Measurements from ENCODE around the gene CPEB3.
"Not testable (repeated sequence)": the region's sequence is repeated elsewhere in the genome, so short reads cannot be mapped to it uniquely, and the experiment has no call there.

Gene CPEB3

DNA sequence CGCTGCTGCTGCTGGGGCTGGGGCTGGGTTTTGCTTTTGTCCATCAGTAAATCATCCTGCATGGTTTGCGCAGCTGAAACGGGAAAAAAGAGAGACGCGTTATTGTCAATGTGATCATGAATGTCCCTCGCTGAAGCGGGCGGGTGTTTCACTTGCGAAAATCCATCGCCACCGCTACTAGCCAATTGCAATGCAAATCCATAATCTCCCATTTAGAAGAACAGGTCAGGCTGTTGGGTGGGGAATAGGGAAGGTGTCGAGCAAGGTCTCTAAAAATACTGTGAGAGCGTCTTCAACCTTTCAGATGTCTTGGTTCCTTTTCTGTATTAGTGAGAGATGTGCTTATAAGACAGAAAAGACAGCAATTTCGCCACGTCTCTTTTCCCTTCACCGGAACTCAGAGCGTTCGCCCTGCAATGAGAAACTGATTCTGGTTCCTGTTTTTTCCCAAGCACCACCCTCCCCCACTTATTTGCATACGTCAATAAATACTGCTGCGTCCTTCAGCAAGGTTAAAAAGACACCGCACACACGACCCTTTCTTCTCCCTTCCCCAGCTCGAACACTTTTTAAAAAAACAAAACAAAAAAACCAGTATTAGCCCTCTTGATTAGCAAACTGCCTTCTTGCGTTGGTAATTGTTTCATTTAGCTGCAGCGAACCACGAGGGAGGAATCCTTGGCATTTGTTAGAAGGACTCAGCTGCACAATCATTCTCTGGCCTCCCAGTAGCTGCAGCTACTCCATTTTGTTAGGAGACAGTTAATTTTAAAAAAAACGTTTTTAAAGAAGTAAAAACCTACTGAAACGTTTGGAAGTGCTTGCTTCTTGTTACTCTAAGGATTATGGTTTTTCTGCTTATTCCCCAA is 50.4 kb downstream of the CPEB3 start:
- Mint-ChIP-seq H3K4me3 (peak overlapping the region; percentile 90), H3K27ac (no peak overlapping the region), H3K4me1 (peaks cover 49% of the 10 kb centered on the region), H3K9me3 (no peaks in the 10 kb centered on the region), H3K36me3 (peaks cover 3% of the 10 kb centered on the region), H3K27me3 (no peaks in the 10 kb centered on the region)

DNA sequence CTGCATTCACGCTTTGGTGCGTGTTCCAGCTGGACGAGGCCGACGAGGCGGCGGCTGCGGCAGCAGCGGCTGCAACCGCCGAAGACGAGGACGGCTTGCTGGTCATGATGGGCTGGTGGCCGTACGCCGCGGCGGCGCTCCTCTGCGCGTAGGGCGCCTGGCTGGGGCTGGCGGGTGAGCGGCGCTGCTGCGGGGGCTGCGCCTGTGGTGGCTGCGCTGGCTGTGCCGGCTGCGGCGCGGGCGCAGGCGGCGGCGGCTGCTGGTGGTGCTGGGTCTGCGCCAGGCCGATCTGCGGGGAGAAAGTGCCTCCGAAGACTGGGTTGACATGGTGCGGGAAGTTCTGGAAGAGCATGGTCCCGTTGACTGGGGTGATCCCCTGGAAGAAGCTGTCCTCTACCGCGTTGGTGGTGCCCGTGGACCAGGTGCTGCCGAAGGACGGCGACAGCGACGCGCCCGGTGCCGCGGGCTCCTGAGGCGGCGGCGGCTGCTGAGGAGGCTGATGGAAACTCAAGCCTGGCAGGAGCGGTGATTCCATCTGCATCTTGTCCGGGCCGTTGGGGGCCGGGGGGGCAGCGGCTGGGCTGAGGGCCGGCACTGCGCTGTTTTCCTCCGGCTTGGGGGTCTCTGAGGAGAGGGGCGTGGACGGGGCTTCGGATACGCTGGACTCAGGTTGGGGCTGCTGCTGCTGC is 51.1 kb downstream of the CPEB3 start:
- H3K9me3 Mint-ChIP-seq = no peaks in the 10 kb centered on the region
- H3K4me3 Mint-ChIP-seq = peak overlapping the region; percentile 90
- peaks cover 49% of the 10 kb centered on the region for H3K4me1 Mint-ChIP-seq
- H3K36me3 Mint-ChIP-seq = peaks cover 3% of the 10 kb centered on the region
- no peaks in the 10 kb centered on the region for H3K27me3 Mint-ChIP-seq
- no peak overlapping the region for H3K27ac Mint-ChIP-seq

DNA sequence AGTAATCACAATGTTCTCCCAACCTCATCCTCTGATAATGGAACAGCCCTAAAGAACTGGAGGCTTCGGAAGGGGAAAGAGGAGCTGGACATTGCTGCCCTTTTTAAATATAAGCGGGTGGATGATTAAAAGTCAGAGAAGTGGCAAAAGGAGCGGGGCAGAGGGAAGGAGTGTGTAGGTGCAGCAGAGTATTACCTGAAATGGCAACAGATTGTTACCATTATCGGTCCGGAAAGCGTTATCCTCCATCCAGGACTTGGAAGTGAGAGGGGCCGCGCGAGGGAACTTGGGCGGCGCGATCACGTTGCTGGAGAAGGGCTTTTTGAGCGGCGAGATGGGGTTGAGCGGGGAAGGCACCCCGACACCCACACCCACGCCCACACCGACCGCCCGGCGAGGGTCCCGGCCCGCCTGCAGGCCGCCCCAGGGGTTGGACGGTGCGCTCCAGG is 51.7 kb downstream of the CPEB3 start:
- Mint-ChIP-seq H3K27me3 (no peaks in the 10 kb centered on the region), H3K36me3 (peaks cover 3% of the 10 kb centered on the region), H3K4me1 (peaks cover 49% of the 10 kb centered on the region), H3K27ac (peak overlapping the region; percentile 56), H3K4me3 (peak overlapping the region; percentile 85), H3K9me3 (no peaks in the 10 kb centered on the region)

DNA sequence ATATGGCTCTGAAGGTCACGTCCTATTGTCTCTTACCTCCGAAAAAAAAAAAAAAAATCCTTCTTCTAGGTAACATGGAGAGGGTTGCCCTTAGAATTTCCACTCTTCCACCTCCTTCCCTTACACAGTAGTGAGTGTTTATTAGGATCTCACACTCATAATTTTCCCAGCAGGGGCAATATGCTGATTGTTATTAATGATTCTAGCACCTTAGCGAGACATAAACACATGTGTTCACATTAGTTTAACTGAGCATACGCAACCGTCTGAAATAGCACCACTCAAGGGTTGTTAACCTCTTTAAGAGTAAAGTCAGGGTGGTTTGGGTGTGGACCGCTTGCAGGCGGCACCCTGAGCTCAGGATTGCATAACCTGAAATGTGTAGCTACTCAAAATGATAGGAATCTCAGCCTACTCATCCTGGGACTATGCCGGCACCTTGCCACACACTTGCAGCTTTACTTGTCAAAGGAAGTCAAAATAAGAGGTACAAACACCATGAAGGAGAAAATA is 52.2 kb downstream of the CPEB3 start:
- Mint-ChIP-seq H3K4me1 (peaks cover 48% of the 10 kb centered on the region), H3K27me3 (no peaks in the 10 kb centered on the region), H3K9me3 (no peaks in the 10 kb centered on the region), H3K27ac (peak overlapping the region; percentile 56), H3K4me3 (peak overlapping the region; percentile 85), H3K36me3 (peaks cover 3% of the 10 kb centered on the region)

DNA sequence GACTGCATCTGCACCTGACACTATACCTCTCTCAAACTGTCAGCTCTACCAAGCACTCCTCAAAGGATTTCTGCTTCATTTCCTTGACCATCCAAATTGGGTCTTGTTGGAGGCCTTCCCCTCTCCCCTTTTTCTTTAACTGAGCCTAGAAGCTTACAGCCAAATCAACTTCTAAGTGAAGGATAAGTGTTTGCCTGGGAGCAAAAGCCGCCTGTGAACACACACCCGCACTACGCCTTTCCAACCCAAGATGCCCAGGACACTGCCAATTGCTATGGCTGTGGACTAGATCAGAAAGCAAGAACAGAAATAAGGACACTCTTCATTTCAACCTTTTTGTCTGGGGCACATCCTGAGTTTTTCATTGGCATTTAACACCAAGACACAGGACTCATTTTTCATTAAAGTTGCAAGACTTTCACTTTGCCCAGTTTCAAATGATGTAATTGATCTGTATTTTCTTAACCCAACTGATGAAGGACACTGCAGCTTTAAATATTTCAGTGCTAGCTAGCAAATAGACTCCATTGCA is 52.8 kb downstream of the CPEB3 start:
- Mint-ChIP-seq H3K4me1 (peaks cover 43% of the 10 kb centered on the region), H3K27ac (no peak overlapping the region), H3K36me3 (peaks cover 3% of the 10 kb centered on the region), H3K4me3 (no peak overlapping the region), H3K9me3 (no peaks in the 10 kb centered on the region), H3K27me3 (no peaks in the 10 kb centered on the region)

DNA sequence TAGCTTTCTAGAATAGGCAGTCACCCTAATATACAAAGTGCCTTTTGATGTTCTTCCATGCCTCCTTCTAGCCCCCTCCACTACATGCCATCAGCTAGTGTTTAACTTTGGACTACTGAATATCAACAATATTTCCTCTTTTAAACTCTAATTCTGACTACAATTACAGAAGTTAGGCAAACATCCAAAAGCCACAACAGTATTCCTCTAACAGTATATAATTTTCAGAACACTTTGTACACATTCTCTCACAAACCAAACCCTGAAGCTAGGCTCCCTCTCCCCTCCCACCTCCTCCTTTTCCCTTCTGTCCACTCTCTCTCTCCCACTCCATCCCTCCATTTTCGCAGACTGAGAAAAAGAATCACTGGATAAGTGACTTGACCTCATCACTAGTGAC is 59.7 kb downstream of the CPEB3 start:
- no peaks in the 10 kb centered on the region for H3K9me3 Mint-ChIP-seq
- no peaks in the 10 kb centered on the region for H3K27me3 Mint-ChIP-seq
- peaks cover 2% of the 10 kb centered on the region for H3K36me3 Mint-ChIP-seq
- no peaks in the 10 kb centered on the region for H3K4me1 Mint-ChIP-seq
- H3K27ac Mint-ChIP-seq = no peak overlapping the region
- no peak overlapping the region for H3K4me3 Mint-ChIP-seq

DNA sequence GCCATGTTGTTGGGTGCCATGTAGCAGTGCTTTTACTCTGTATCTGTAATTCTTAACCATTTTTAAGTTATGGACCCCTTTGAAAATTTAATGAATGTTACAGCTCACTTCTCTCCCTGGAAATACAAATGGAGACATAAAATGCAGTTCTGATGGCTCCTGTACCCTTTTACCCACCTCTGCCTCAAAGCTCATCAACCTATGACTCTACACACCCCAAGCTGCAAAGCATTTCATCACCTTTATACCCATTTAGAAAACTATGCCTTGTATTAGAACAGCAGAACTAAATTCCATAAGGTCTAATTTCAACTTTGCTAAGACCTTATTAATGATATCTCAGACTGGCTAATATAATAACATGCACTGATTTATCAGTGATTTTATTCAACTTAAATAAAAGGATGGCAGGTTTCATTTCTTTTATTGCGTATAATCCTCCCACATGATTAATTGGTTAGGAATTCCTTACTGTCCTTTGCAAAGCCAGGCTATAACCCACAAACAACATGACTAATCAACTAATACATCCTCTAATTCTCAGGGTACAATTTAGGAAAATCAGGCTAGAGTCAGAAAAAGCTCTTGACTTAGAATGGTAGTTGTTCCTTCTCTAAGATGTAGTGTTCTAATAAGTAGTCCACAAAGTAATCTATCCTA is 68.1 kb downstream of the CPEB3 start:
- Mint-ChIP-seq H3K36me3 (peaks cover 4% of the 10 kb centered on the region), H3K27me3 (no peaks in the 10 kb centered on the region), H3K4me3 (no peak overlapping the region), H3K4me1 (no peaks in the 10 kb centered on the region), H3K27ac (no peak overlapping the region), H3K9me3 (no peaks in the 10 kb centered on the region)

DNA sequence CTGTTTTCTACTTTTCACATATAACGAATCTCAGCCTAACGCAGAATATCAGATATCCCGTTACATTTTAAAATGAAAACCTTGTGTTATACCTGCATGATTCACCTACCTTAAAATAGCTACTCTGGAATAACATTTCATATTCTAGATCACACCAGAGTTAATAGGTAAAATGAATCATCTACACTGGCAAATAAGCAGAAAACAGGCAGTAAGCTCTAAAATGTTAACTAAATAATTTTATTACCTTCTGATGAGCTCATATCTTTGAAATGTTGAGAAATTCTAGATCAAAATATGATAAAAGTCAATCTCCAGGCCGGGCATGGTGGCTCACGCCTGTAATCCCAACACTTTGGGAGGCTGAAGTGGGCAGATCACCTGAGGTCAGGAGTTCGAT is 71.3 kb downstream of the CPEB3 start:
- H3K4me1 Mint-ChIP-seq = no peaks in the 10 kb centered on the region
- no peak overlapping the region for H3K4me3 Mint-ChIP-seq
- no peaks in the 10 kb centered on the region for H3K9me3 Mint-ChIP-seq
- H3K36me3 Mint-ChIP-seq = peaks cover 4% of the 10 kb centered on the region
- no peaks in the 10 kb centered on the region for H3K27me3 Mint-ChIP-seq
- H3K27ac Mint-ChIP-seq = no peak overlapping the region

DNA sequence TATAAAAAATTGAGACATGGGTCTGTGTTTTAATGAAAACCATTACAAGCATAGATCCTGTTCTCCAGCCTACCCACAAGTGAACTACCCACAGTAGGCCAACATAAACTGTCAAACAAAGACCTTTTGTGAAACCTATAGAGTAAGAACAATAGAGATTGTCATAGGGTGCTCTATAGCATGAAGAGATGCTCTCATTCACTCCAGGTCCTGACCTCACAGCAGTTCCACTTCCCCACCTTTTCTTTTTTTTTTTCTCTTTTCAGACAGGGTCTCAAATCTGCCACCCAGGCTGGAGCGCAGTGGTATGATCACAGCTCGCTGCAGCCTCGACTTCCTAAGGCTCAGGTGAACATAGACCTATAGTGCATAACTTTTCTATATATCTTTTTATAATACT is 72.3 kb downstream of the CPEB3 start:
- H3K27ac Mint-ChIP-seq = no peak overlapping the region
- no peak overlapping the region for H3K4me3 Mint-ChIP-seq
- no peaks in the 10 kb centered on the region for H3K4me1 Mint-ChIP-seq
- H3K9me3 Mint-ChIP-seq = no peaks in the 10 kb centered on the region
- peaks cover 4% of the 10 kb centered on the region for H3K36me3 Mint-ChIP-seq
- no peaks in the 10 kb centered on the region for H3K27me3 Mint-ChIP-seq

DNA sequence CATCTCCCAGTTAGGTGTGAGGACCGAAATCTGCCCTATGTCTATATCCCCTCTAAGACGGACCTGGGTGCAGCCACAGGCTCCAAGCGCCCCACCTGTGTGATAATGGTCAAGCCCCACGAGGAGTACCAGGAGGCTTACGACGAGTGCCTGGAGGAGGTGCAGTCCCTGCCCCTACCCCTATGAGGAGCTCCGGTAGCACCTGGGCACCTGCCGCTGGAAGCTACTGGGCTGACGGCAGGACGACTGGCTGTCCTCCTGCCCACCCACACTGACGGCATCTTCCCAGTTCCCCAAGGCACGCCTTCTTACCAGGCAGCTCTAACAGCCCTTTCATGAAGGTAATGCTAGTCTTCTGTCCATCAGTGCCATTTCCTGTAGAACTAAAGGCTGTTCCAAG is 74.3 kb downstream of the CPEB3 start:
- H3K27ac Mint-ChIP-seq, H3K9me3 Mint-ChIP-seq, H3K4me1 Mint-ChIP-seq, H3K27me3 Mint-ChIP-seq, H3K36me3 Mint-ChIP-seq, H3K4me3 Mint-ChIP-seq: not testable (repeated sequence)

DNA sequence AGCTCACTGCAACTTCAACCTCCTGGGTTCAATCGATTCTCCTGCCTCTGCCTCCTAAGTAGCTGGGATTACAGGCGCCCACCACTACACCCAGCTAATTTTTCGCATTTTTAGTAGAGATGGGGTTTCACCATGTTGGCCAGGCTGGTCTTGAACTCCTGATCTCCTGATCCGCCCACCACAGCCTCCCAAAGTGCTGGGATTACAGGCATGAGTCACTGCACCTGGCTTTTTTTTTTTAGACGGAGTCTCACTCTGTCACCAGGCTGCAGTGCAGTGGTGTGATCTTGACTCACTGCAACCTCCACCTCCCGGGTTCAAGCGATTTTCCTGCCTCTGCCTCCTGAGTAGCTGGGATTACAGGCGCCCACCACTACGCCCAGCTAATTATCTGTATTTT is 75.7 kb downstream of the CPEB3 start:
- H3K4me1 Mint-ChIP-seq = peaks cover 15% of the 10 kb centered on the region
- H3K36me3 Mint-ChIP-seq, H3K27ac Mint-ChIP-seq, H3K9me3 Mint-ChIP-seq, H3K27me3 Mint-ChIP-seq, H3K4me3 Mint-ChIP-seq: not testable (repeated sequence)

DNA sequence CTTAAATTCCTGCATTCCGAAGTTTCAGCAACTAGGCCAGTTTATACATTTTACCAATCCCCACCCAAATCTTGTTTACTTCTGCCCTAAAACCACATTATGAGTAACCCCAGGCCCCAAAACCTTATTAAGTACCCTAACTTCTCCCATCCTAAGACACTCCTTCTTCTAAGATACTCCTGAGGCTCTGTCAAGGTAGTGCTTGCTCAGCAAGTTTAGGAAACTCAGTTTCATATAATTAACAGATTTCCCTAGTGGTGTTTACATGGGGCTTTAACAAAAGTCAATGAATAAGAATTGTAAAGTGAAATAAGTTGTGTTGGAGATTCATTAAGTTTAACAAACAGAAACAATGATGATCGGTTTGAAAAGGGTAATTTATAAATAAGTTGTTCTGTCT is 77.8 kb downstream of the CPEB3 start:
- Mint-ChIP-seq H3K4me1 (peaks cover 17% of the 10 kb centered on the region), H3K9me3 (no peaks in the 10 kb centered on the region), H3K36me3 (peaks cover 4% of the 10 kb centered on the region), H3K27me3 (no peaks in the 10 kb centered on the region), H3K4me3 (no peak overlapping the region), H3K27ac (no peak overlapping the region)

DNA sequence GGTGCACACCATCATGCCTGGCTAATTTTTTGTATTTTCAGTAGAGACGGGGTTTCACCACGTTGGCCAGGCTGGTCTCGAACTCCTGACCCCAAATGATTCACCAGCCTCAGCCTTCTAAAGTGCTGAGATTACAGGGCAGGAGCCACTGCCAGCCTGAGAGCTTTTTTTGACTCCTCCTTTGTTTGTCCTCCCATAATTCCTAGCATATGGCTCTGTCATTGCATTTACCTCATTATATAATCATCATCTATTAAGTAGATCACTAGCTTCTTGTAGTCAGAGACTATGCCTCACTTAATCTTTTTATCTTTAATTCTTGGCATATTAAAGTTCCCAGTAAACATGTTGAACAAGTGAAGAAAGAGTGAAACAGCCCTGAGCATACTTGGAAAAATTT is 82.1 kb downstream of the CPEB3 start:
- Mint-ChIP-seq H3K9me3 (no peaks in the 10 kb centered on the region), H3K36me3 (peaks cover 6% of the 10 kb centered on the region), H3K4me1 (peaks cover 17% of the 10 kb centered on the region), H3K27ac (peak overlapping the region; percentile 59), H3K4me3 (no peak overlapping the region), H3K27me3 (no peaks in the 10 kb centered on the region)

DNA sequence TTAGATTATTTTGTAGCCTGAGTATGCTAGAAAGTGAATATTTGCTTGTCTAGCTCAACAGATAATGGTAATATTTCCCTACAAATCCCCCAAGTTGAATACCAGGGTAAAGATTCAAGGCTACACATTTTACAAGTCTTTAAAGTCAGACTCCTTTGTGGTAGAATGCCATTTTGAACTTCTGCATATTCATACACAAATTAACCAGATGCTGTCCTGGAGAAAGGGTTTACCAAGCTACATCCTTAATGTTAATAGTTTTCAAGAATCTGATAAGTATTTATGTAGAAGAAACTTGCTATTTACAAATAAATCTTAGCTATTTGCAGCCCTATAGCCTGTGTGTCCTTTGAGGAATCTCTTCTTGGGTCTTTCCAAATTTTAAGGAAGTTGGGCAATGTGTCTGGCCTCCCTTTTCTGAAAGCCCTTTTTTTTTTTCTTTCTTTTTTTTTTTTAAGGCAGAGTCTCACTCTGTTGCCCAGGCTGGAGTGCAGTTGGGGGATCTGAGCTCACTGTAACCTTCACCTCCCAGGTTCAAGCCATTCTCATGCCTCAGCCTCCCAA is 82.6 kb downstream of the CPEB3 start:
- no peak overlapping the region for H3K4me3 Mint-ChIP-seq
- H3K9me3 Mint-ChIP-seq = no peaks in the 10 kb centered on the region
- no peak overlapping the region for H3K27ac Mint-ChIP-seq
- peaks cover 7% of the 10 kb centered on the region for H3K36me3 Mint-ChIP-seq
- no peaks in the 10 kb centered on the region for H3K27me3 Mint-ChIP-seq
- peaks cover 17% of the 10 kb centered on the region for H3K4me1 Mint-ChIP-seq

DNA sequence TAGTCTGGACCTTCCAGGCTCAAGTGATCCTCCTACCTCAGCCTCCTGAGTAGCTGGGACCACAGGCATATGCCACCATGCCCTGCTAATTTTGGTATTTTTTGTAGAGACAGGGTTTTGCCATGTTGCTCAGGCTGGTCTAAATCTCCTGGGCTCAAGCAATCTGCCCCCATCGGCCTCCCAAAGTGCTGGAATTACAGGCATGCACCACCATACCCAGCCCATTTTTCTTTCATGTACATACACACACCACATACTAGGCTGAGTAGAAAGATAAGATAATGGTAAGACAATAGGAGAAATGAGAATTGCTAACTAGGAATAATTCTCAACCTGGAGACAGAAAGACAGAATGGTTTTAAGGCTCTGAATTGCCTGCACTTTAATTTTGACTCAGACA is 83.8 kb downstream of the CPEB3 start:
- H3K4me3 Mint-ChIP-seq = no peak overlapping the region
- no peak overlapping the region for H3K27ac Mint-ChIP-seq

More for the DNA sequence above, 83.8 kb downstream of the CPEB3 start:
- no peaks in the 10 kb centered on the region for H3K27me3 Mint-ChIP-seq
- peaks cover 12% of the 10 kb centered on the region for H3K4me1 Mint-ChIP-seq
- no peaks in the 10 kb centered on the region for H3K9me3 Mint-ChIP-seq
- peaks cover 5% of the 10 kb centered on the region for H3K36me3 Mint-ChIP-seq
